MM.1S (cell line): ENCODE results near the gene ZBTB22.

ENCODE experiments used
- DNase-seq: peaks from one replicate; pipeline ENCODE4 v3.0.0-alpha.2; 2015
- H2AFZ ChIP-seq: fragments of 300-600 bp; sonication (generic); 2 replicates; pipeline ENCODE4 v1.6.0; 2016; ENCODE audit warnings: antibody characterized with exemption, low read length
- H3F3A ChIP-seq: fragments of 300-600 bp; sonication (generic); 2 replicates; pipeline ENCODE4 v1.6.1; 2016; ENCODE audit warnings: mild to moderate bottlenecking, antibody characterized with exemption, low read length, moderate library complexity, mixed read lengths; ENCODE audit not compliant: insufficient read depth
- H3K27ac ChIP-seq: fragments of 300-600 bp; sonication (generic); 2 replicates; pipeline ENCODE4 v1.5.1; 2016; ENCODE audit warnings: mild to moderate bottlenecking, low read length
- H3K27me3 ChIP-seq: fragments of 300-600 bp; sonication (generic); replicated peaks from 2 replicates; pipeline ENCODE4 v1.6.0; 2016; ENCODE audit warnings: low read length; ENCODE audit not compliant: insufficient read depth
- H3K36me3 ChIP-seq: fragments of 300-600 bp; sonication (generic); replicated peaks from 2 replicates; pipeline ENCODE4 v1.6.1; 2016; ENCODE audit warnings: mild to moderate bottlenecking, low read length, mixed read lengths; ENCODE audit not compliant: insufficient read depth
- H3K4me1 ChIP-seq: fragments of 300-600 bp; sonication (generic); 2 replicates; pipeline ENCODE4 v1.6.1; 2016; ENCODE audit warnings: low read length, mixed read lengths
- H3K4me2 ChIP-seq: fragments of 300-600 bp; sonication (generic); 2 replicates; pipeline ENCODE4 v1.6.0; 2016; ENCODE audit warnings: low read depth, low read length
- H3K4me3 ChIP-seq: fragments of 300-600 bp; sonication (generic); 2 replicates; pipeline ENCODE4 v1.5.1; 2016; ENCODE audit warnings: low read length, mixed read lengths
- H3K79me2 ChIP-seq: fragments of 300-600 bp; sonication (generic); 2 replicates; pipeline ENCODE4 v1.6.1; 2016; ENCODE audit warnings: mixed run types, low read length, mixed read lengths
- H3K9ac ChIP-seq: fragments of 300-600 bp; sonication (generic); 2 replicates; pipeline ENCODE4 v1.6.1; 2016; ENCODE audit warnings: low read length, mixed read lengths
- H3K9me2 ChIP-seq: fragments of 300-600 bp; sonication (generic); replicated peaks from 2 replicates; pipeline ENCODE4 v1.6.1; 2016; ENCODE audit warnings: mild to moderate bottlenecking, low read length, mixed read lengths; ENCODE audit not compliant: insufficient read depth
- H3K9me3 ChIP-seq: fragments of 300-600 bp; sonication (generic); replicated peaks from 2 replicates; pipeline ENCODE4 v1.6.1; 2016; ENCODE audit warnings: mild to moderate bottlenecking, low read length, mixed read lengths; ENCODE audit not compliant: insufficient read depth
- H4K20me1 ChIP-seq: fragments of 300-600 bp; sonication (generic); 2 replicates; pipeline ENCODE4 v1.6.1; 2016; ENCODE audit warnings: mild to moderate bottlenecking, low read length, moderate library complexity, mixed read lengths; ENCODE audit not compliant: insufficient read depth
- EZH2 ChIP-seq: fragments of 300-600 bp; sonication (generic); optimal IDR thresholded peaks from 2 replicates; pipeline ENCODE3; 2017; ENCODE audit warnings: low read depth, mild to moderate bottlenecking, antibody characterized with exemption, low read length, mixed read lengths
- EZH2phosphoT487 ChIP-seq: fragments of 300-600 bp; sonication (generic); IDR thresholded peaks from 2 replicates; pipeline ENCODE4 v1.6.1; 2018; ENCODE audit warnings: antibody characterized with exemption, low read length
- TF ChIP-seq, protein P1 (sequence below): fragments of 300-600 bp; sonication (generic); IDR thresholded peaks from 2 replicates; pipeline ENCODE4 v1.5.1; 2016; ENCODE audit warnings: antibody characterized with exemption, low read length, mixed read lengths

Gene ZBTB22

GRCh38 chr6:33329058-33329457 lies 11.5 kb upstream of the ZBTB22 start:
- Histone ChIP-seq H3K36me3 (no peaks in the 10 kb centered on the region), H3K9me2 (no peaks in the 10 kb centered on the region), H3K4me1 (no peaks in the 10 kb centered on the region), H4K20me1 (no peaks in the 10 kb centered on the region), H3K27ac (no peak overlapping the region), H3K9ac (no peak overlapping the region), H2AFZ (no peak overlapping the region), H3F3A (peaks cover 3% of the 10 kb centered on the region; the same call in 1 of the 2 replicates), H3K27me3 (no peaks in the 10 kb centered on the region), H3K79me2 (no peaks in the 10 kb centered on the region), H3K4me3 (no peak overlapping the region), H3K4me2 (no peak overlapping the region), H3K9me3 (no peaks in the 10 kb centered on the region)
- no peak for TF ChIP-seq EZH2
- TF ChIP-seq, protein P1, sequence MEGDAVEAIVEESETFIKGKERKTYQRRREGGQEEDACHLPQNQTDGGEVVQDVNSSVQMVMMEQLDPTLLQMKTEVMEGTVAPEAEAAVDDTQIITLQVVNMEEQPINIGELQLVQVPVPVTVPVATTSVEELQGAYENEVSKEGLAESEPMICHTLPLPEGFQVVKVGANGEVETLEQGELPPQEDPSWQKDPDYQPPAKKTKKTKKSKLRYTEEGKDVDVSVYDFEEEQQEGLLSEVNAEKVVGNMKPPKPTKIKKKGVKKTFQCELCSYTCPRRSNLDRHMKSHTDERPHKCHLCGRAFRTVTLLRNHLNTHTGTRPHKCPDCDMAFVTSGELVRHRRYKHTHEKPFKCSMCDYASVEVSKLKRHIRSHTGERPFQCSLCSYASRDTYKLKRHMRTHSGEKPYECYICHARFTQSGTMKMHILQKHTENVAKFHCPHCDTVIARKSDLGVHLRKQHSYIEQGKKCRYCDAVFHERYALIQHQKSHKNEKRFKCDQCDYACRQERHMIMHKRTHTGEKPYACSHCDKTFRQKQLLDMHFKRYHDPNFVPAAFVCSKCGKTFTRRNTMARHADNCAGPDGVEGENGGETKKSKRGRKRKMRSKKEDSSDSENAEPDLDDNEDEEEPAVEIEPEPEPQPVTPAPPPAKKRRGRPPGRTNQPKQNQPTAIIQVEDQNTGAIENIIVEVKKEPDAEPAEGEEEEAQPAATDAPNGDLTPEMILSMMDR: no peak
- TF ChIP-seq EZH2phosphoT487: no peak
- DNase-seq: no peak

- peak overlapping the region; percentile 97 for H3K4me2 ChIP-seq
- H3K9me2 ChIP-seq: no peaks in the 10 kb centered on the region
- H3K27me3 ChIP-seq: no peaks in the 10 kb centered on the region
- peak overlapping the region; percentile 78 for H3K27ac ChIP-seq
- peaks cover 20% of the 10 kb centered on the region for H3K4me1 ChIP-seq
- no peak for TF ChIP-seq EZH2phosphoT487
- peaks cover 9% of the 10 kb centered on the region for H3K36me3 ChIP-seq
- H4K20me1 ChIP-seq: no peaks in the 10 kb centered on the region
- no peak for DNase-seq
- H3K79me2 ChIP-seq: peaks cover 37% of the 10 kb centered on the region
- peak overlapping the region; percentile 80 for H2AFZ ChIP-seq
- H3K4me3 ChIP-seq: peak overlapping the region; percentile 97
- H3K9me3 ChIP-seq: no peaks in the 10 kb centered on the region
- peaks cover 19% of the 10 kb centered on the region for H3F3A ChIP-seq
- H3K9ac ChIP-seq: peak overlapping the region; percentile 95
Observed at GRCh38 chr6:33324125-33324524, 6.6 kb upstream of the ZBTB22 start.

DNA sequence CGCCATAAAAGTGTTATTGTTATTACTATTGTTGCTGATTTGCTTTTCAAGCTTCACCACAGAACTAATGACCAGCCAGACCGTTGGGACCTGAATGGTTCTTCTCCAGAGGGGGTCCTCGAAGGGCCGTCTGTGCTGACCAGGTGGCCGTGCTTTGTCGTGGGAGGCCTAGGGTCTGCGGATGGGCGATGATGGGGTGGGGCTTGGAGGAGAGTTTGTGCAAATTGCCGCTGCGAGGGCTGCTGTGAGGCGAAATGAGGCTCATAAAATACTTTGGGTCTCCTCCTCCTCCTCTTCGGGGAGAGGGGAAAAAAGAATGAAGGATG lies 6.0 kb upstream of the ZBTB22 start:
- Histone ChIP-seq H3K4me1 (peaks cover 26% of the 10 kb centered on the region), H3K27ac (peak overlapping the region; percentile 78), H3K4me3 (peak overlapping the region; percentile 97), H2AFZ (peak overlapping the region; percentile 80), H3K4me2 (peak overlapping the region; percentile 97), H3F3A (peaks cover 23% of the 10 kb centered on the region), H3K9ac (peak overlapping the region; percentile 95), H3K79me2 (peaks cover 40% of the 10 kb centered on the region), H3K9me3 (no peaks in the 10 kb centered on the region), H4K20me1 (no peaks in the 10 kb centered on the region), H3K27me3 (no peaks in the 10 kb centered on the region), H3K9me2 (no peaks in the 10 kb centered on the region), H3K36me3 (peaks cover 9% of the 10 kb centered on the region)
- no peak for DNase-seq
- TF ChIP-seq EZH2 (no peak), EZH2phosphoT487 (no peak)
- TF ChIP-seq, protein P1: no peak

DNA sequence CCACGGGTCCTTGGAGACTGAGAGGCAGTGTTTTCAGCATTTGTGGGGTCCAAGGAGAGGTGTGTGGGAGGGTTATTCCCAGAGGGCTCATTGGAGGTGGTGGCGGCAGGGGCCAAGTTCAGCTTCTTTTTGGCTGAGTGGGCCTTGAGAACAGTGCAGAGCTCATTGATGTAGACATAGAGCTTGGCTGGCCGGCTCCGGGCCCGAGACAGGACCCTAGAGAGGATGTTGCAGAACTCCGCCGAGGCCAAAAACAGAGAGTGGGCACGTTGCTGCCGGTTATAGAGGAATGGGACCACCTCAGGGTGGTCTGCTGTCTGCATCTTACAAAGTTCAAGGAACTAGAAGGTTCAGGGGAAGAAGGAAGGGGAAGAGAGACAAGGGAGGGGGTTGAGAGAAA lies 3.7 kb upstream of the ZBTB22 start:
- peaks cover 34% of the 10 kb centered on the region for H3K4me1 ChIP-seq
- H3K9ac ChIP-seq: no peak overlapping the region
- no peak overlapping the region for H3K4me3 ChIP-seq
- H3K36me3 ChIP-seq: peaks cover 9% of the 10 kb centered on the region
- H3K27ac ChIP-seq: no peak overlapping the region
- no peak for DNase-seq
- no peaks in the 10 kb centered on the region for H4K20me1 ChIP-seq
- peaks cover 50% of the 10 kb centered on the region for H3K79me2 ChIP-seq
- TF ChIP-seq EZH2: no peak
- TF ChIP-seq, protein P1: no peak
- no peak for TF ChIP-seq EZH2phosphoT487
- H3F3A ChIP-seq: peaks cover 36% of the 10 kb centered on the region
- no peaks in the 10 kb centered on the region for H3K9me3 ChIP-seq
- H3K9me2 ChIP-seq: no peaks in the 10 kb centered on the region
- H2AFZ ChIP-seq: no peak overlapping the region
- peak overlapping the region; percentile 95; the same call in 1 of the 2 replicates for H3K4me2 ChIP-seq
- no peaks in the 10 kb centered on the region for H3K27me3 ChIP-seq
